ENCODE measurements around the gene S100A7A. TPM values are rescaled to one million over a fixed set of nuclear protein-coding genes. Genes with fewer than 3 reads are reported as not detected.
"Not testable (repeated sequence)": the region's sequence is repeated elsewhere in the genome, so short reads cannot be mapped to it uniquely, and the experiment has no call there.

S100A7A gene
- total and polyA plus RNA-seq, 2 donors (not counting 1 experiment from before 2014, with no cell fraction given) = not detected

DNA sequence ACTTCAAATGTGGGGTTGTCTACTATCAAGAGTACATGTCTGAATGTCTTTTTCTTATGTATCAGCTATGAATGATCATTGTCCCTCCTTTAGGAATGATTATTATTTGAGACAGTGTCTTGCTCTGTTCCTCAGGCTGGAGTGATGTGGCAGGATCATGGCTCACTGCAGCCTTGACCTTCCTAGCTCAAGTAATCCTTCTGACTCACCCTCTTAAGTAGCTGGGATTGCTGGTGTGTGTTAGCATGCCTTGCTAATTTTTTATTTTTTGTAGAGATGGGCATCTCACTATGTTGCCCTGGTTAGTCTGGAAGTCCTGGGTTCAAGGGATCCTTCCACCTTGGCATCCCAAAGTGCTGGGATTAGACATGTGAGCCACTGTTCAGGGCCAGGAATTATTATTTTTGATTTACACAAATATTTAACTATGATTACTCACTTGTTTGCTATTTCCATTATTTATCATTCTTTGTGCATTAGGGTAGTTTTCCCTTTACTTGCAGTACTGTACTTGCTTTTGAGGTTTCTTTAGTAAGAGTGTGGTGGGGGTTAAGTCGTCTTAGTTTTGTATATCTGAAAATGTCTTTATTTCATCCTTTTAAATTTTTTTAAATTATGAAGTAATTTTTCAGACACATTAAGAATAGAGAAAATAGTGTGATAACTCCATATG is 31.3 kb downstream of the S100A7A start:
- Histone ChIP-seq H4K20me1 (ENCODE audit: control insufficient read depth, insufficient read depth, low read length, poor library complexity, severe bottlenecking) (no peaks in the 10 kb centered on the region), H3K4me3 (ENCODE audit: control extremely low read depth in 1 of 5, extremely low read depth in 1 of 5, insufficient read depth in 1 of 5, low read depth in 2 of 5, low read length in 4 of 5) (no peak overlapping the region), H3K36me3 (replicated peaks in 1 of 2; ENCODE audit: control extremely low read depth in 1 of 2, control insufficient read depth in 1 of 2, extremely low read depth in 1 of 2, insufficient read depth in 2 of 2, low read length in 1 of 2) (no peaks in the 10 kb centered on the region), H3K27me3 (replicated peaks in 1 of 4; ENCODE audit: control extremely low read depth in 1 of 4, control insufficient read depth in 3 of 4, insufficient read depth in 4 of 4, low read length in 3 of 4) (peaks cover 0 to 8% (median 3%) of the 10 kb centered on the region in 4 experiments), H3K27ac (ENCODE audit: low read length in 2 of 2) (no peak overlapping the region), H3K9me3 (ENCODE audit: control extremely low read depth in 1 of 3, control insufficient read depth in 2 of 3, insufficient read depth in 1 of 3, low read length in 2 of 3) (peaks cover 0 to 5% (median 0%) of the 10 kb centered on the region in 3 donors), H3K4me1 (ENCODE audit: control insufficient read depth in 2 of 2, insufficient read depth in 2 of 2, low read length in 2 of 2) (no peaks in the 10 kb centered on the region), H3K79me2 (ENCODE audit: control insufficient read depth, insufficient read depth, low read length) (no peaks in the 10 kb centered on the region), H3K9ac (ENCODE audit: low read length) (no peak overlapping the region), H3K4me2 (replicated peaks; ENCODE audit: low read depth, low read length, poor library complexity, severe bottlenecking) (no peak overlapping the region), H2AFZ (ENCODE audit: insufficient read depth, low read depth, low read length, poor library complexity, severe bottlenecking) (no peak overlapping the region)
- H3K27ac Mint-ChIP-seq = no peak overlapping the region
- peaks cover 40% of the 10 kb centered on the region for H3K27me3 Mint-ChIP-seq
- intact Hi-C loops (cut with micrococcal nuclease) = no loop called here
- DNase-seq (no peak), ATAC-seq (ENCODE audit: low read depth) (no peak)
- H3K4me1 Mint-ChIP-seq = no peaks in the 10 kb centered on the region
- no CpG with 5 or more reads among the region's 1 CpG for WGBS (ENCODE audit: insufficient coverage)
- ChIA-PET CTCF (no interaction called here), POLR2A (no interaction called here)
- H3K9me3 Mint-ChIP-seq (ENCODE audit: insufficient read depth) = no peaks in the 10 kb centered on the region
- no peak overlapping the region for H3K4me3 Mint-ChIP-seq
- TF ChIP-seq EZH2 (IDR thresholded peaks at IDR 0.05; ENCODE audit: borderline replicate concordance, insufficient read depth, low read depth, low read length, poor library complexity, severe bottlenecking) = no peak
- TF ChIP-seq, protein P1, sequence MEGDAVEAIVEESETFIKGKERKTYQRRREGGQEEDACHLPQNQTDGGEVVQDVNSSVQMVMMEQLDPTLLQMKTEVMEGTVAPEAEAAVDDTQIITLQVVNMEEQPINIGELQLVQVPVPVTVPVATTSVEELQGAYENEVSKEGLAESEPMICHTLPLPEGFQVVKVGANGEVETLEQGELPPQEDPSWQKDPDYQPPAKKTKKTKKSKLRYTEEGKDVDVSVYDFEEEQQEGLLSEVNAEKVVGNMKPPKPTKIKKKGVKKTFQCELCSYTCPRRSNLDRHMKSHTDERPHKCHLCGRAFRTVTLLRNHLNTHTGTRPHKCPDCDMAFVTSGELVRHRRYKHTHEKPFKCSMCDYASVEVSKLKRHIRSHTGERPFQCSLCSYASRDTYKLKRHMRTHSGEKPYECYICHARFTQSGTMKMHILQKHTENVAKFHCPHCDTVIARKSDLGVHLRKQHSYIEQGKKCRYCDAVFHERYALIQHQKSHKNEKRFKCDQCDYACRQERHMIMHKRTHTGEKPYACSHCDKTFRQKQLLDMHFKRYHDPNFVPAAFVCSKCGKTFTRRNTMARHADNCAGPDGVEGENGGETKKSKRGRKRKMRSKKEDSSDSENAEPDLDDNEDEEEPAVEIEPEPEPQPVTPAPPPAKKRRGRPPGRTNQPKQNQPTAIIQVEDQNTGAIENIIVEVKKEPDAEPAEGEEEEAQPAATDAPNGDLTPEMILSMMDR (IDR thresholded peaks at IDR 0.05) = no peak

DNA sequence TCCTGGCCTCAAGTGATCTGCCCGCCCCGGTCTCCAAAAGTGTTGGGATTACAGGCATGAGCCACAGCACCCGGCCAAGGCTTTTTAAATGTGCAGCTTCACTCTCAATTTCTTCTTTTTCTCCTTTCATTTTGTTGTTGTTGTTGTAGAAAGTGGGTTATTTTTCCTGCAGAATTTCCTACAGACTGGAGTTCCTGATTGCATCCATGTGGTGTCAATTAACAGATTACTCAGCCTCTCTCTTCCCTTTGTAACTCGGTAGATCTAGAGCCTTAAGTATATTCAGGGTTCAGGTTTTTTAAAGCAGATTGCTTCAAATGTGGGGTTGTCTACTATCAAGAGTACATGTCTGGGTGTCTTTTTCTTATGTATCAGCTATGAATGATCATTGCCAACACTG is 32.5 kb downstream of the S100A7A start:
- ATAC-seq (ENCODE audit: low read depth); H3K4me1 ChIP-seq (ENCODE audit: control insufficient read depth in 2 of 2, insufficient read depth in 2 of 2, low read length in 2 of 2); H3K27me3 ChIP-seq (replicated peaks in 1 of 4; ENCODE audit: control extremely low read depth in 1 of 4, control insufficient read depth in 3 of 4, insufficient read depth in 4 of 4, low read length in 3 of 4); DNase-seq; CTCF ChIA-PET; H3K4me3 ChIP-seq (ENCODE audit: control extremely low read depth in 1 of 5, extremely low read depth in 1 of 5, insufficient read depth in 1 of 5, low read depth in 2 of 5, low read length in 4 of 5); H3K36me3 ChIP-seq (replicated peaks in 1 of 2; ENCODE audit: control extremely low read depth in 1 of 2, control insufficient read depth in 1 of 2, extremely low read depth in 1 of 2, insufficient read depth in 2 of 2, low read length in 1 of 2); H3K4me3 Mint-ChIP-seq; H3K4me1 Mint-ChIP-seq; H4K20me1 ChIP-seq (ENCODE audit: control insufficient read depth, insufficient read depth, low read length, poor library complexity, severe bottlenecking); intact Hi-C loops (cut with micrococcal nuclease); H2AFZ ChIP-seq (ENCODE audit: insufficient read depth, low read depth, low read length, poor library complexity, severe bottlenecking); H3K9ac ChIP-seq (ENCODE audit: low read length); H3K9me3 ChIP-seq (ENCODE audit: control extremely low read depth in 1 of 3, control insufficient read depth in 2 of 3, insufficient read depth in 1 of 3, low read length in 2 of 3); H3K9me3 Mint-ChIP-seq (ENCODE audit: insufficient read depth); H3K27ac Mint-ChIP-seq; H3K79me2 ChIP-seq (ENCODE audit: control insufficient read depth, insufficient read depth, low read length); POLR2A ChIA-PET; H3K4me2 ChIP-seq (replicated peaks; ENCODE audit: low read depth, low read length, poor library complexity, severe bottlenecking); H3K27ac ChIP-seq (ENCODE audit: low read length in 2 of 2): not testable (repeated sequence)
- 100% methylated on average over 2 of the region's 4 CpGs for WGBS (ENCODE audit: insufficient coverage)
- peaks cover 45% of the 10 kb centered on the region for H3K27me3 Mint-ChIP-seq

All from B cell (primary cell).